Daoy (cell line): ENCODE results near the gene ADCY4. TPM values are rescaled to one million over a fixed set of nuclear protein-coding genes. Genes with fewer than 3 reads are reported as not detected.

ENCODE experiments used
- DNase-seq: peaks from one replicate; pipeline ENCODE4 v3.0.0-alpha.2; 2015; ENCODE audit warnings: low read depth
- total RNA-seq: library from RNA; depleted of rRNA; stranded (reverse); fragments of >200 nt; shearing (Covaris generic); gene quantifications from 2 replicates; pipeline ENCODE4 v1.2.3, GENCODE V29; 2014

ADCY4 gene
- total RNA-seq, 1 experiment from 2014 or later = 0.17 TPM

DNA sequence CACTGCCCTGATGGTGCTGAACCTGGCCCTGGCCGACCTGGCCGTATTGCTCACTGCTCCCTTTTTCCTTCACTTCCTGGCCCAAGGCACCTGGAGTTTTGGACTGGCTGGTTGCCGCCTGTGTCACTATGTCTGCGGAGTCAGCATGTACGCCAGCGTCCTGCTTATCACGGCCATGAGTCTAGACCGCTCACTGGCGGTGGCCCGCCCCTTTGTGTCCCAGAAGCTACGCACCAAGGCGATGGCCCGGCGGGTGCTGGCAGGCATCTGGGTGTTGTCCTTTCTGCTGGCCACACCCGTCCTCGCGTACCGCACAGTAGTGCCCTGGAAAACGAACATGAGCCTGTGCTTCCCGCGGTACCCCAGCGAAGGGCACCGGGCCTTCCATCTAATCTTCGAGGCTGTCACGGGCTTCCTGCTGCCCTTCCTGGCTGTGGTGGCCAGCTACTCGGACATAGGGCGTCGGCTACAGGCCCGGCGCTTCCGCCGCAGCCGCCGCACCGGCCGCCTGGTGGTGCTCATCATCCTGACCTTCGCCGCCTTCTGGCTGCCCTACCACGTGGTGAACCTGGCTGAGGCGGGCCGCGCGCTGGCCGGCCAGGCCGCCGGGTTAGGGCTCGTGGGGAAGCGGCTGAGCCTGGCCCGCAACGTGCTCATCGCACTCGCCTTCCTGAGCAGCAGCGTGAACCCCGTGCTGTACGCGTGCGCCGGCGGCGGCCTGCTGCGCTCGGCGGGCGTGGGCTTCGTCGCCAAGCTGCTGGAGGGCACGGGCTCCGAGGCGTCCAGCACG, 18.9 kb downstream of the ADCY4 start:
- no peak for DNase-seq

DNA sequence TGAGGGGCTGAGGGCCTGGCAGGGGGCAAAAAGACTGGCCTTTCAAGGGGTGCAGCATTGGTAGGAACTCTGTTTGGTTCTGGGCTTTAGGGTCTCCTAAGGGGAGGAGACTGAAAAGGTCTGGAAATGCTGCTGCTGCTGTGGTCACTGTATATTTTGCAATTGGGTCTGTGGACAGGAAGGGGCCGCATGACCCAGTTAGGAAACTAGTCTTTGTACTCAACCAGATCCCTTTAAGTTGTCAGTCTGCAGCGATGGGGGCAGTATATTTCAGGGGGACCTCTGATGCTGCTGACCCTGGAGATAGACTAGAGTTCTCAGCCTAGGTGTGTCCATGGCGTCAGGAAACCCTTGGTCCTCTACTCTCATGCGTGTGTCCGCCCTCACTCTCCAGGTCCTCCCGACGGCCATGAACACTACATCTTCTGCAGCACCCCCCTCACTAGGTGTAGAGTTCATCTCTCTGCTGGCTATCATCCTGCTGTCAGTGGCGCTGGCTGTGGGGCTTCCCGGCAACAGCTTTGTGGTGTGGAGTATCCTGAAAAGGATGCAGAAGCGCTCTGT, 19.5 kb downstream of the ADCY4 start:
- no peak for DNase-seq

DNA sequence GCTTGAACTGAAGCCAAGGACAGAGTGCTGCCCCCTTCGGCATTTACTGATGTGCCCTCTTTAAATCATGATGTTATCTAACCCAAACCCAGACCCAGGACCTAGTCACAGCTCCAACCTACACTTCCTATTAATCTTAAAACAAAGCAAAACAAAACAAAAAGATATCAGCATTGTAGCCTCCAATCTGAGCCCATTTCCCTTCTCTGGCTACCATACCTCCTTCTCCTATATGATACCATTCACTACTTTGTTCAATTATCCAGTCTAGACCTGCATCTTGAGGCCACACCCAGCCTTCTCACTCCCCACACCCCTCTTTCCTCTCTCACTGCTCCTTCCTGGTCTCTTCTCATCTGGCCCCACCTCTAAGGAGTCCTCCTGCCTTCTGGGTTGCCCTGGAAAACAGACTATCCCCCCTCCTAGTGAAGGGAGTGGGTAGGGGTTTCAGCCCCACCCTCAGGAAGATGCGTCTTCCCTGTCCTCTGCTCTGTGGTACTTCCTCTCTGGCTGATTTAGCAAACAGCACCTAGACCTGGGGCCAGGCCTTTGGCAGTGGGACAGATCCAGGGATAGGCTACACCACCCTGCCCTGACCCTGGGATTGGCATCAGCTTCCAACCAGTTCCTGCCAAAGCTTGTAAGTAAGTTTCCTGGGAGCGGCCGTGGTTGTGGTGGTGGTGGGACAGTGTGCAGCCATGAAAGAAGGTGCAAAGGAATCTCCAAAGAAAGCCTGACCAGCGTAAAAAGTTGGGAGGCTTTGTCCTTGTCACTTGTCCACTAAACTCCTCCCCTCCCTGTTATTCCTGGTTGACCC, 20.3 kb downstream of the ADCY4 start:
- no peak for DNase-seq

DNA sequence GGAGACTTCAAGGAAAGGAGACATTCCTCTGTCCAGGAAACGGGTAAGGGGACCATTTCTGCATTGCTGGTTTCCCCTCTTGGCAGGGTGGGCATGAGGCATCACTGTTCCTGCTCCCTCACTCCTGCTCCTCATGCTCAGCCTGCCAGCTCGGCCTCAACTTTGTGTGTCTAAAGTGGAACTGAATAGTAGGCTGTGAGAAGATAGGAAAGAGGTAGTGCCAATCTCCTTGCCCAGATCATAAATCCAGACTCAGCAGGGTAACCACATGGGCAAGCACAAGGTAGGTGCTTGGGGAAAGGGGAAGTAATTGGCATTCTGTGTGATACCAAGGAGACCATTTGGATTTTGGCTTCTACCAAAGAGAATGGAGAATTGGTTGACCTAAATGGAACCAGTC, 21.0 kb downstream of the ADCY4 start:
- DNase-seq = no peak

DNA sequence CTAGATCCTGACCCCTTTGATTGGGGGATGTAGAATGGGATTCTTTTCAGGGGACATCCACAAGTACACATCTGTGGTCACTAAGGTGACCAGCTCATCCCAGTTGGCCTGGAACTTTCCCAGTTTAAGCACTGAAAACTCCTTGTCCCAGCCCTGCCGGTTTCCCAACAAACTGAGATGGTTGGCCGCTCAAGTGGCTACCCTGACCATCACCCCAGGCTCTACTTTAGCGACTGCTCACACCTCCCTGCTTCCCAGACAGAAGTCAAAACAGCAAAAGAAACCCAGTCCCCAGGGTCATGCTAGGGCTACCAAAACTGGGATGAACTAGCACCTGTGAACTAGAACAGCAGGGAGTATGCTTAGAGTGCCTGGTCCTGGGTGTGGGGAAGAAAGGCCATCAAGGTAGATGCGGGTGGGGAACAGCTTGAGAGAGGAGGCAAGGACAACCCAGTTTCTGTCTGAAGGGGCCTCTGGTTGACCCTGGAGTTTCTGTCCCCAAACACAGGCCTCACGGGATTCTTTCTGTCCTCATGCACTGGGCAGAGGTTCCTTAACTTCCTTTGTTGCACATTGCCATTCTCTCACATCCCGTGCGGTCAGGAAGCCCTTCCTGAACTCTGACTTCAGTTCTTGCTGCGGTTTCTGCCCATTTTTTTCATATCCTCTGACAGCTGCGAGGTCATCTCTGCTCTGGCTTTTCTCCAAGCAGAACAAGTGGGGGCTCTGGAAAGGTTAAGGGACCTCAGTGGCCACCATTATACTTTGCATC, 21.9 kb downstream of the ADCY4 start:
- DNase-seq = peak; percentile 32

DNA sequence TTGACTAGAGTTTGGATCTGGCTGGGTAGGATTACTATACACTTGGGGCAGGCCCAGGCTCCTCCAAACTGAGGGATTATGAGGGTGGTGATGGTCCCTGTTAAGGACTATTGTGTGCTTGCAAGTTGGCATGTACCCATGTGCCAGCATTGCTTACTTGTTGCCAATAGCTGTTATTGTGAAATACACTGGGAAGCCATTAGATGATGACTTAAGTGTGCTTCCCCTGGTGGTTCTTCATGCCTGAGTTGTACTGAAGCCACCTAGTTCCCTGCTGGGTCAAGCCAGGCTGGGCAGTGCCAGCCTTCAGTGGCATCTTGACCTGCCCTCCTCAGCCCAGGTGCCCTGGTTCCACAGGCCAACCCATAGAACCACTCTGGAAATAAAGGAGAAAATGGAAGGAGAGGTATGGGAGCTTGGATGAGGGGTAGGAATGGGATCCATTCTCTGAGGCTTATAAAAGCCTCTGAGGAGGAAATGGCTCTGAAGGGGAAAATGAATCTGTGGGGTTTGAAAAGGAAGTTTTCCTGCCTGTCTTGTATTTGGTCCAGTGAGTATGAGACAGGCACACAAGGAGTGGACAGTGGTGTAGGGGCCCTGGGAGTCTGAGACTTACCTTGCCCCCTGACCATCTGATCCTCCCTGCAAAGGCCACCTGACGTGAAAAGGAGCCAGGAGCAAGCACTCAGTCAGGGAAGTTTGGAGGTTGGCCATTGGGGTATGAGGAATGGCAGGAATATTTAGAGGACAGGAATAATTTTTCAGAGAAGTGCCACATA, 22.8 kb downstream of the ADCY4 start:
- DNase-seq = no peak

DNA sequence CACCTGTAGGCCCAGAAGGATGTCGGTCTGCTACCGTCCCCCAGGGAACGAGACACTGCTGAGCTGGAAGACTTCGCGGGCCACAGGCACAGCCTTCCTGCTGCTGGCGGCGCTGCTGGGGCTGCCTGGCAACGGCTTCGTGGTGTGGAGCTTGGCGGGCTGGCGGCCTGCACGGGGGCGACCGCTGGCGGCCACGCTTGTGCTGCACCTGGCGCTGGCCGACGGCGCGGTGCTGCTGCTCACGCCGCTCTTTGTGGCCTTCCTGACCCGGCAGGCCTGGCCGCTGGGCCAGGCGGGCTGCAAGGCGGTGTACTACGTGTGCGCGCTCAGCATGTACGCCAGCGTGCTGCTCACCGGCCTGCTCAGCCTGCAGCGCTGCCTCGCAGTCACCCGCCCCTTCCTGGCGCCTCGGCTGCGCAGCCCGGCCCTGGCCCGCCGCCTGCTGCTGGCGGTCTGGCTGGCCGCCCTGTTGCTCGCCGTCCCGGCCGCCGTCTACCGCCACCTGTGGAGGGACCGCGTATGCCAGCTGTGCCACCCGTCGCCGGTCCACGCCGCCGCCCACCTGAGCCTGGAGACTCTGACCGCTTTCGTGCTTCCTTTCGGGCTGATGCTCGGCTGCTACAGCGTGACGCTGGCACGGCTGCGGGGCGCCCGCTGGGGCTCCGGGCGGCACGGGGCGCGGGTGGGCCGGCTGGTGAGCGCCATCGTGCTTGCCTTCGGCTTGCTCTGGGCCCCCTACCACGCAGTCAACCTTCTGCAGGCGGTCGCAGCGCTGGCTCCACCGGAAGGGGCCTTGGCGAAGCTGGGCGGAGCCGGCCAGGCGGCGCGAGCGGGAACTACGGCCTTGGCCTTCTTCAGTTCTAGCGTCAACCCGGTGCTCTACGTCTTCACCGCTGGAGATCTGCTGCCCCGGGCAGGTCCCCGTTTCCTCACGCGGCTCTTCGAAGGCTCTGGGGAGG, 23.9 kb downstream of the ADCY4 start, which contains the start of gene LTB4R:
Gene LTB4R, plus strand, starts transcription at position 857 of the 959 bp plus-strand sequence. CDS start 4,150 bp downstream, outside the sequence.
- peak; percentile 64 for DNase-seq

DNA sequence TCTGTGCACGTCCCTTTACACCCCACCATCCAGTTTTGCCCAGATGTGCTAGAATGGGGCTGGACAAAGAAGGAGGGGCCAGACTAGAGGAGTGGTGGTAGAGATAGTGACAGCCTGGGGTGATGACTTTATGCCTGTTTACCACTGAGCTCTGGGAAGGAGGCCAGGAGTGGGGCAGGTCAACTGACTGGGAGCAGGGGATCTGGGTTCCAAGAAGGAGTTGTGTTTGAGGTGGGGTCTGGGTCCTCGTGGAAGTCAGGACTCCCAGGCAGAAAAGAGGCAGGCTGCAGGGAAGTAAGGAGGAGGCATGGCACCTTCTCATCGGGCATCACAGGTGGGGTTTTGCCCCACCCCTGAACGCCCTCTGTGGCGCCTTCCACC, 24.6 kb downstream of the ADCY4 start:
- DNase-seq = no peak

DNA sequence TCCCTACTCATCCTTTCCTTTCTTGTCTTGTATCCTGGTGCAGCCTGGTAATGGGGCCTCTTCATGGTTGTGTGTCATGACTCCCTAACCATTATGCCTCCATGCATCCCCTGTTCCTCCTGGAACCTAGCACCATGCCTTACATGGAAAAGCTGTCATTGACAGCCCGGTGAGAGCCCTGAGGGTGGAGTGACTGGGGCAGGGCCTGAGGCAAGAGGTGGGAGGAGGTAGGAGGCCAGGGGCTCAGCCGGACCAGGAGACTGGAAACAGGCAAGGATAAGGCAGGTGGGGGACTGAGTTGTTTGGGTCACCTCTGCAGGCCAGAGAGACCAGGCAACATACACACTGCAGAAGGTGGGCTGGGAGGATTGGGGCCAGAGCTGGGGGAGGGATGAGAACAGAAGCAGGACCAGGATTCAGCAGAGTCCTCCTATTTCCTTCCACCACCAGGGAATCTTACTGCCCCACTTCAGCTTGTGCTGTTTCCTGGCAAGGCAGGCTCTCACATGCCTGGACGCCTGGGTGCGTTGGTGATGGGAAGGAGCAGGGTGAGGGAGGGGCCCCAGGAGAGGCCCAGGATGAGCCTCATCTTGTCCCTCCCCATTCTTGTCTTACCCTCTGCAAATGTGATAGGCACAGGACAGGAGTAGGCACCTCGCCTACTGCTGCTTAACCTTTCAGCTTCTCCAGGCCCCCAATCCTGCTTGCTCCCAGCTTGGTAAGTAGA, 25.2 kb downstream of the ADCY4 start, which contains the start of gene LTB4R2:
Gene LTB4R2, plus strand, starts transcription at position 603 of the 727 bp plus-strand sequence. CDS start 525 bp downstream, outside the sequence.
- DNase-seq = no peak

DNA sequence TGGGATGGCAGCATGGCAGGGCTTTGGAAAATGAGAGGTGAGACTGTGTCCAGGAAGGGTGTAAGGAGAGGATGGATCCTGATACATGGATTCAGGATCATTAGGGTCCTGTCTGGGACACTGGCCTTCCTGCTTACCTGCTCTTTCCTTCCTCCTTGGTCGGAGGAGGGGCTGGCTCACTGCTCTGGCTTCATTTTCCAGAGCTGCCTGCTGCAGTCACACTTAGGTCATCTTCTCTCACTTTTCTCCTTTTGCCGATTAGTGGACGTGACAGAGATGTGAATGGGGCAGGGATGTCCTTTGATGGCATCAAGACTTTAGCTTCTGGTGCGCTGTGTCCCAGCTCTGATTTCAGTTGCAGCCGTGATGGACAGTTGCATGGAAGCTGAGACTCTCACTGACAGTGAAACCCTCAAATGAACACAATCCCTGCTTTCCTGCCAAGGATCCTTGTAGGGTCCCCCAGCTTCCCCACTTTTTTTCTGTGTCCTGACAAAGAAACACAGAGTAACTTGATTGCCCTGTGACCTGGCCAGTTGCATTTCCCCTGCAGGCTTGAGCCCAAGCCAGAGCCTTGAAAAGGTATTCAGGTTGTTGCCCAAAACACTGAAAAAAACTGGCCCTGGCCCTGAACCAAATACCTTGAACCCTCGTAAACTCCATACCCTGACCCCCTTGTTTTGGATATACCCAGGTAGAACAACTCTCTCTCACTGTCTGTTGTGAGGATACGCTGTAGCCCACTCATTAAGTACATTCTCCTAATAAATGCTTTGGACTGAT, 26.3 kb downstream of the ADCY4 start:
- no peak for DNase-seq

DNA sequence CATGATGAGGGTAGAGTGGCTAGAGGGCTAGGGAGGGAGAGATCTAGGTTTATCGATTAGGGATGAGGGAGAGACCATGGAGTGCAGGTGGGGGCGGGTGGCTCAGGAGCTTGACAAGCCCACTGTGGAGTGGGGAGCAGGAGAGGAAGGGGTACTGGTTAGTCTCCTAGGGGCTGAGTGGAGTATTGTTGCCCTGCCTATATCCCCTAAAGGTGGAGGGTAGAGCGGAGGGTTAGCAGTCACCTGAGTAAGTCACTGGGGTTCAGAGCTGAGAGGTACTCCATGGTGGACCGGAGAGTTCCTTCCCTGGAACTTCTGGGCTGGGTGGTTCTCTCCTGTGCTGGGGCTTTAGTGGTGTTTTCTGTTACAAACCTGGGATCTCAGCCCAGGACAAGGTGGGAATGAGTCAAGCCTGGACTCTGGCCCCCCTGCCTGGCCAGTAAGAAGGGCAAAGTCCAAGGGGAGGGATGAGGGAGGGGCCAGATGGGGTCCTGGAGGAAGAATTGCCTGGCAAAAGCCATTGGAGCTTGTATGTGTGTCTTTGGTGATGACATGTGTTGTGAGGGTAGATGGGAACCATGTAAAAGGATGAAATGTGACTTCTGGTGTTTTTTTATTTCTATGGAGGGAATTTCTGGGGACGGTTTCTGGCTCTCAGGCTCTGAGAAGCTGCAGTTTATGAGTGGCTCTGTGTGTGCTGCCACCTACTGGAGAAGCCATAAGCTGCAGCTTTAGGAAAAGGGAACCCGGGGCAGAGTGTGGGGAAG, 27.1 kb downstream of the ADCY4 start, which contains the start of gene CIDEB:
Gene CIDEB, minus strand, starts transcription at position 403 of the 767 bp plus-strand sequence. Its CDS starts 119 bp downstream, at position 284.
- DNase-seq = peak; percentile 64

DNA sequence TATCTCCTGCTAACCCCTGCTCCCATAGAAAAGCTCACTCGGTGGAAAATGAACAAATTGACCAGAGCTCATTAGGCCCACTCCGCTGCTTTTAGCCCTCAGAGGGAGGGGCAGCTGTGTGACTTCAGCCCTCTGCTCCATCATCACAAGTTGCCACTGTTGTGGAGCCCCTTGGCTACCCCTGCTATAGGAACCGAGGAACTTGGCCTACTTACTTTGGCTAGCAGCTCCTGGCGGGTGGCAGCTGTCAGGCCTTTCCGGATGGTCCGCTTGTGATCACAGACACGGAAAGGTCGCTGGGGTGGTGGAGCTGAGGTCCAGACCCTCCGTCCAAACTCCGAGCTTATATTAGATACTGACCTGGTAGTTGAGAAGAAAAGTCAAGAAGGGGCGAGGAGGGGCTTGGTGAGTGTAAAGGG, 27.7 kb downstream of the ADCY4 start:
- DNase-seq = no peak

DNA sequence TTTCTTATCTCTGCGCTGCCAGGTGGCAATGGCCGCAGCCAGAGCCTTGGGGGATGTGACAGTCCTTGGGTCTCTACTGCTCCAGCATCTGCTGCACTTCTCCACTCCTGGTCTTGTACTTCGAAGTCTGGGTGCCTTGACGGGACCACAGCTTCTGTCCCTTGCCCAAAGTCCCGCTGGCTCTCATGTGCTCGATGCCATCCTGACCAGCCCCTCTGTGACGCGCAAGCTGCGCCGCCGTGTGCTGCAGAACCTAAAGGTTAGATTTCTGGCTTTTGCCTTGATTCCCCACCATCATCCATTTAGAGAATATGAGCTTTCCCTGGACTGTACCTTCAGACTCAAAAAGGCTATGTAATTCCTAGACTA, 30.9 kb downstream of the ADCY4 start:
- DNase-seq = no peak

DNA sequence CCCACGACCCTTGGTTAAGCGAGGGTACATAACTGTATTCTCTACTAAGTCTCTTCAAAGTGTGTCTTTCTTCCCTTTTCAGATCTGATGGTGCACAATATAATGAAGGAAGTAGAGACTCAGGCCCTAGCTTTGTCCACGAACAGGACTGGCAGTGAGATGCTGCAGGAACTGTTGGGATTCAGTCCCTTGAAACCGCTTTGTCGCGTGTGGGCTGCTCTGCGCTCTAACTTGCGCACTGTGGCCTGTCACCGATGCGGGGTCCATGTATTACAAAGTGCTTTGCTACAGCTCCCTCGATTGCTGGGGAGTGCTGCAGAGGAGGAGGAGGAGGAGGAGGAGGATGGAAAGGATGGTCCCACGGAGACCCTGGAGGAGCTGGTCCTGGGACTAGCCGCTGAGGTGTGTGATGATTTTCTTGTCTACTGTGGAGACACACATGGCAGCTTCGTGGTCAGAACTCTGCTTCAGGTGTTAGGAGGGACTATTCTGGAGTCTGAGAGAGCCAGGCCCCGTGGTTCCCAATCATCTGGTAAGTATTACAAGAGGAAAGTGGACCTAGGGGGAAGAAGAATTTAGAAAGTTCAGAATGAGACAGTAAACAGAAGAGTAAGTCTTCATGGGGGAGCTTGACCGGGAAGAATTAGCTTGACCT, 34.4 kb downstream of the ADCY4 start:
- DNase-seq = no peak

DNA sequence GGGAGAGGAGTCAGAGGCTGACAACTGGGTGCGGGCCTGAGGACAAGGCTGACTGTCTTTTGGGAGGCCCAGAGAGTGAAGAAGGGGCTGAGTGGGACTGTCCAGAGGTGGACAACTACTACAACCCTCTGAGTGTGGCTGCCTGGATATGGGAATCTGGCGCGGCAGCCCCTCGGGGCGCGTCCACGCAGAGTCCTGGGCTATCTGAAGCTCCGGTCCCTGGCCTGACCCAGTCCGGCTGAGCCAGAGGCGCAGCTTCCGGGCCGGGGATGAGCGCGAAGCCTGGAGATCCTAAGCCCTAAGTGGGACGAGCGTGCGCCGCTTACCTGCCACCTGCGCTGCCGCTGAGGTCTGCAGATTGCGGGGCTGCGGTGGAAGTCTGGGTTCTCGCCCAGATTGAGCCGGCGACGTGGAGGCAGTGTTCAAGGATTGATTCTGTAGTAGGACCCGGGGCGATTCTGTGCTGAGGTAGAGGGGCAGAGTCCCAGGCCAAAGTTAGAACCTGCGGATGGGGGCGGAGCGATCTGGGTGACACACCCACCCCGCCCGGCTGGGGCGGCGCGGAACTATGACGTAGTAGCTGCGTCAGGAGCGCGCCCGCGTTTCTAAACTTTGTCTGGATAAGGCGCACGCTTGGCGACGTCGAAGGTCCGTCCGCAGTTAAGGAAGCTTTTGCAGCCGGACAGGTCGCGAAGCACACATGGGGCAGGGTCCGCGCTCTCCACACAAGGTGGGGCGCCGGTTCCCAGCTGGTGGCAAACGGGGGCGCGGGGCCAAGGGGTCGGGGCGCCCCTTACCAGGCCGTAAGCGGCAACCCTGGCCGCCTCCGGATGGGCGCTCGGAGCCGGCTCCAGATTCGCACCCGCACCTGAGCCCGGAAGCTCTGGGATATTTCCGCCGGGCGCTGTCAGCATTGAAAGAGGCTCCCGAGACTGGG, 35.3 kb downstream of the ADCY4 start, which contains the start of the genes DHRS1 and NOP9:
Gene DHRS1, minus strand, starts transcription at position 526 of the 937 bp plus-strand sequence. CDS start 674 bp downstream, outside the sequence.
Gene NOP9, plus strand, starts transcription at position 596 of the 937 bp plus-strand sequence. Its CDS starts 105 bp downstream, at position 701.
- peak; percentile 92 for DNase-seq
